Measurements from ENCODE around the gene C5orf46. TPM values are rescaled to one million over a fixed set of nuclear protein-coding genes. Genes with fewer than 3 reads are reported as not detected.

Gene C5orf46
- total RNA-seq, 1 experiment from 2014 or later, result not detected

DNA sequence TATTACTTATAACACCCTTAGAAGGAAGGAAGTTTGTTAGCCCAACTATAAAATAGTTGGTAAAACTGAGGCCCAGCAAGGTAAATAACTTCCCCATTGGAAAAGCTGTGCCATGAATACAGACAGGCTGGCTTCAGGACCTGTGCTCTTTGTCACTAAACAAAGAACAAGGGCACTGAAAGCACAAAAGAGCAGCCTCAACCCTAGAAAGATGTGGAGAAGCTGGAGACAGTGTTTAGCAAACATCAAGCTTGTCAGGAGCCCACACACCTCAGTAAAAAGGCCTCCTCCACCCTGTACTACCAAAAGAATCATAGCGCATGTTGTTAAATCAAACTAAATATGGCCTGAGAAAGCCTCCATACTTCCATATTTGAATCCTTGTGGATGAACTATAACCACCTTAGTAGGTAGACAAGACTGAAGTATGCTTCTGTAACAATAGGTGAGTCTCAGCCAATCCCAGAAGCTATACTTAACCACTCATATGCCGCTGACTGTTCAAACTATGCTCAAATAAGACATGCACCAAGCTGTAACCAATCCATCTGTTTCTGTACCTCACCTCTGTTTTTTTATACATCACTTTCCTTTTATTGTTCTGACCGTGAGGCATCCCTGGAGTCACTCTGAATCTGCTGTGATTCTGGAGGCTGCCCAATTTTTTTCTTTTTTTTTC is 46.2 kb downstream of the C5orf46 start (continued):
- TF ChIP-seq, protein P1, sequence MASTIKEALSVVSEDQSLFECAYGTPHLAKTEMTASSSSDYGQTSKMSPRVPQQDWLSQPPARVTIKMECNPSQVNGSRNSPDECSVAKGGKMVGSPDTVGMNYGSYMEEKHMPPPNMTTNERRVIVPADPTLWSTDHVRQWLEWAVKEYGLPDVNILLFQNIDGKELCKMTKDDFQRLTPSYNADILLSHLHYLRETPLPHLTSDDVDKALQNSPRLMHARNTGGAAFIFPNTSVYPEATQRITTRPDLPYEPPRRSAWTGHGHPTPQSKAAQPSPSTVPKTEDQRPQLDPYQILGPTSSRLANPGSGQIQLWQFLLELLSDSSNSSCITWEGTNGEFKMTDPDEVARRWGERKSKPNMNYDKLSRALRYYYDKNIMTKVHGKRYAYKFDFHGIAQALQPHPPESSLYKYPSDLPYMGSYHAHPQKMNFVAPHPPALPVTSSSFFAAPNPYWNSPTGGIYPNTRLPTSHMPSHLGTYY (CRISPR knock-in tag; IDR thresholded peaks at IDR 0.05), result peak; percentile 69; the same call in 1 of the 2 replicates
- TF ChIP-seq TEAD1 (CRISPR knock-in tag; IDR thresholded peaks at IDR 0.05), result 0 out of 2 replicates have a peak, but pooled peaks have one; percentile 27
- TF ChIP-seq, protein P2, sequence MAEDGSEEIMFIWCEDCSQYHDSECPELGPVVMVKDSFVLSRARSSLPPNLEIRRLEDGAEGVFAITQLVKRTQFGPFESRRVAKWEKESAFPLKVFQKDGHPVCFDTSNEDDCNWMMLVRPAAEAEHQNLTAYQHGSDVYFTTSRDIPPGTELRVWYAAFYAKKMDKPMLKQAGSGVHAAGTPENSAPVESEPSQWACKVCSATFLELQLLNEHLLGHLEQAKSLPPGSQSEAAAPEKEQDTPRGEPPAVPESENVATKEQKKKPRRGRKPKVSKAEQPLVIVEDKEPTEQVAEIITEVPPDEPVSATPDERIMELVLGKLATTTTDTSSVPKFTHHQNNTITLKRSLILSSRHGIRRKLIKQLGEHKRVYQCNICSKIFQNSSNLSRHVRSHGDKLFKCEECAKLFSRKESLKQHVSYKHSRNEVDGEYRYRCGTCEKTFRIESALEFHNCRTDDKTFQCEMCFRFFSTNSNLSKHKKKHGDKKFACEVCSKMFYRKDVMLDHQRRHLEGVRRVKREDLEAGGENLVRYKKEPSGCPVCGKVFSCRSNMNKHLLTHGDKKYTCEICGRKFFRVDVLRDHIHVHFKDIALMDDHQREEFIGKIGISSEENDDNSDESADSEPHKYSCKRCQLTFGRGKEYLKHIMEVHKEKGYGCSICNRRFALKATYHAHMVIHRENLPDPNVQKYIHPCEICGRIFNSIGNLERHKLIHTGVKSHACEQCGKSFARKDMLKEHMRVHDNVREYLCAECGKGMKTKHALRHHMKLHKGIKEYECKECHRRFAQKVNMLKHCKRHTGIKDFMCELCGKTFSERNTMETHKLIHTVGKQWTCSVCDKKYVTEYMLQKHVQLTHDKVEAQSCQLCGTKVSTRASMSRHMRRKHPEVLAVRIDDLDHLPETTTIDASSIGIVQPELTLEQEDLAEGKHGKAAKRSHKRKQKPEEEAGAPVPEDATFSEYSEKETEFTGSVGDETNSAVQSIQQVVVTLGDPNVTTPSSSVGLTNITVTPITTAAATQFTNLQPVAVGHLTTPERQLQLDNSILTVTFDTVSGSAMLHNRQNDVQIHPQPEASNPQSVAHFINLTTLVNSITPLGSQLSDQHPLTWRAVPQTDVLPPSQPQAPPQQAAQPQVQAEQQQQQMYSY (CRISPR knock-in tag; IDR thresholded peaks at IDR 0.05), result no peak

DNA sequence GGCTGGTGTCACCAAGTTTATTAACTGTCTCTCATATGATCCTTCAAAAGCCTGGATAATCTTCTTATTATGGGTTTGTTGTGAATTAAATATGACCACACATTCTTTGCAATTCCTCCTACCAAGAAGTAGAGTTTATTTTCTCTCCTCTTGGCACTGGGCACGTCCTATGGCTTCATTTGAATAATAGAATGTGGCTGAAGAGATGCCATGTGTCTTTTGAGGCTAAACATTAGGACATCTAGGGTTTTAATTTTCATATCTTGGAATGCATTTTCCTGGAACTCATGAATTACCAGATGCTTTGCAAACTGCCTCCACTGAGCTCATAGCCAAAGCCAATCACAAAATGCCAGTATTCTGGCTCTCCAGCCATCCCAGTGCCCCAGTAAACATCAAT is 47.8 kb downstream of the C5orf46 start:
- CTCF ChIA-PET, result interaction anchor here (1.0 to 3.2 kb wide), 9 partner anchors 9 to 82 kb away, joined by 3 to 26 read pairs (median 4); no protein-coding TSS in a partner anchor
- Mint-ChIP-seq H3K27ac (peak overlapping the region; percentile 85), H3K27me3 (ENCODE audit: low read depth) (no peaks in the 10 kb centered on the region), H3K4me1 (peaks cover 91% of the 10 kb centered on the region), H3K4me3 (no peak overlapping the region), H3K36me3 (peaks cover 2% of the 10 kb centered on the region; the same call in 1 of the 2 replicates), H3K9me3 (no peaks in the 10 kb centered on the region)
- no peak for ATAC-seq
- no peak for DNase-seq (ENCODE audit: low spot score)
- TF ChIP-seq, protein P3, sequence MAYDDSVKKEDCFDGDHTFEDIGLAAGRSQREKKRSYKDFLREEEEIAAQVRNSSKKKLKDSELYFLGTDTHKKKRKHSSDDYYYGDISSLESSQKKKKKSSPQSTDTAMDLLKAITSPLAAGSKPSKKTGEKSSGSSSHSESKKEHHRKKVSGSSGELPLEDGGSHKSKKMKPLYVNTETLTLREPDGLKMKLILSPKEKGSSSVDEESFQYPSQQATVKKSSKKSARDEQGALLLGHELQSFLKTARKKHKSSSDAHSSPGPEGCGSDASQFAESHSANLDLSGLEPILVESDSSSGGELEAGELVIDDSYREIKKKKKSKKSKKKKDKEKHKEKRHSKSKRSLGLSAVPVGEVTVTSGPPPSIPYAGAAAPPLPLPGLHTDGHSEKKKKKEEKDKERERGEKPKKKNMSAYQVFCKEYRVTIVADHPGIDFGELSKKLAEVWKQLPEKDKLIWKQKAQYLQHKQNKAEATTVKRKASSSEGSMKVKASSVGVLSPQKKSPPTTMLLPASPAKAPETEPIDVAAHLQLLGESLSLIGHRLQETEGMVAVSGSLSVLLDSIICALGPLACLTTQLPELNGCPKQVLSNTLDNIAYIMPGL (CRISPR knock-in tag; IDR thresholded peaks at IDR 0.05), result no peak
- no peak for TF ChIP-seq TP53 (CRISPR knock-in tag; IDR thresholded peaks at IDR 0.05)
- no peak for TF ChIP-seq SP1 (CRISPR knock-in tag; conservative IDR thresholded peaks at IDR 0.05)
- TF ChIP-seq NR1H2 (CRISPR knock-in tag; IDR thresholded peaks at IDR 0.05), result no peak
- no peak for TF ChIP-seq ZNF232 (CRISPR knock-in tag; IDR thresholded peaks at IDR 0.05)
- TF ChIP-seq ZNF671 (CRISPR knock-in tag; IDR thresholded peaks at IDR 0.05), result 0 out of 2 replicates have a peak, but pooled peaks have one; percentile 31
- no peak for TF ChIP-seq FOXJ3 (CRISPR knock-in tag; IDR thresholded peaks at IDR 0.05; ENCODE audit: borderline replicate concordance)
- no peak for TF ChIP-seq TEAD1 (CRISPR knock-in tag; IDR thresholded peaks at IDR 0.05)
- POLR2A ChIA-PET, result interaction anchor here (0.6 to 1.1 kb wide), 2 partner anchors 10 to 65 kb away, joined by 3 to 5 read pairs; no protein-coding TSS in a partner anchor

DNA sequence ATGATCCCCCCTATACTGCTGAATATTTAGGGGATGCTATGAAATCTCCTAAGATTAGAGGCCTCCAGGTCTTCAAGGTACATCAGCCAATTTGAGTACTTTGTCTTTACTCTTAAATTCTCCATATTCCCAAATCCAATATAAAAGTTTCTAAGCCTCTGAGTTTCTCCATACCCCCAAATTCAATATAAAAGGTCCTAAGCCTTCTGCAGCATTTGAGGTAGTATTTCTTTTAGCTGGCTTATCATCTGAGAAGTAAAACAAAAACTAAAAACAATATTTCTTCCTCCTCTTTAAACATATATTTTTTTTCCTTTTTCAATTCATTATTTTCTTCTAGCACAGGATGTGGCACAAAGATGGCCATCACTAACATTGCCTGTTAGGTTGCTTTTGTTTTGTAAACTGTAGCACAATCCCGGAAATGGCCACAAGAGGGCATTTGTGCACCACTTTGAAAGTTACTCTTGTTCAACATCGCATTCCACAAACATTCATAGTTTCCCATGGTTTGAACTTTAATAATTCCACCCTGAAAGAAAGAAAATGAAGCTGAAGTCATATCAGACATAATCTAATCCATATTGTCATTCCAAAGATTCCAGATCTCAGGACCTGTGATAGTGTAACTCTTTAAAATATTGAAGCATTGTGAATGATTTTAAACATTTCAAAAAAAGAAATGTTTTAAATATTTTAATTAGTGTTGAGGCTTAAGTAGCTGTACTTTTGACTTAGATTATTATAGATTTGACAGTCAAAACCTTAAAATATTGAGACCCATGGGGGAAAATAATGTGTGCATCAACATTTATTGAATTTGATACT is 48.8 kb downstream of the C5orf46 start:
- peak overlapping the region; percentile 7; the same call in 1 of the 2 replicates for H3K27ac Mint-ChIP-seq
- H3K27me3 Mint-ChIP-seq (ENCODE audit: low read depth), result no peaks in the 10 kb centered on the region
- ChIA-PET POLR2A (interaction anchor here (0.6 to 1.1 kb wide), 2 partner anchors 12 to 66 kb away, joined by 3 to 5 read pairs; no protein-coding TSS in a partner anchor), CTCF (interaction anchor here (0.9 to 3.2 kb wide), 9 partner anchors 8 to 83 kb away, joined by 3 to 26 read pairs (median 4); no protein-coding TSS in a partner anchor)
- H3K4me1 Mint-ChIP-seq, result peaks cover 83% of the 10 kb centered on the region
- DNase-seq (ENCODE audit: low spot score) (peak; percentile 77), ATAC-seq (no peak)
- no peak overlapping the region for H3K4me3 Mint-ChIP-seq
- H3K9me3 Mint-ChIP-seq, result no peaks in the 10 kb centered on the region
- H3K36me3 Mint-ChIP-seq, result no peaks in the 10 kb centered on the region
- TF ChIP-seq MYBL2 (CRISPR knock-in tag; IDR thresholded peaks at IDR 0.05) (no peak), GABPB1 (CRISPR knock-in tag; IDR thresholded peaks at IDR 0.05) (no peak), NFATC4 (CRISPR knock-in tag; IDR thresholded peaks at IDR 0.05) (no peak), ELF4 (CRISPR knock-in tag; IDR thresholded peaks at IDR 0.05; ENCODE audit: low read depth) (no peak), ZNF416 (CRISPR knock-in tag; IDR thresholded peaks at IDR 0.05) (0 out of 2 replicates have a peak, but pooled peaks have one; percentile 34), SOX15 (CRISPR knock-in tag; IDR thresholded peaks at IDR 0.05) (no peak), TCF7 (CRISPR knock-in tag; IDR thresholded peaks at IDR 0.05; ENCODE audit: low read depth) (no peak)
- TF ChIP-seq, protein P4, sequence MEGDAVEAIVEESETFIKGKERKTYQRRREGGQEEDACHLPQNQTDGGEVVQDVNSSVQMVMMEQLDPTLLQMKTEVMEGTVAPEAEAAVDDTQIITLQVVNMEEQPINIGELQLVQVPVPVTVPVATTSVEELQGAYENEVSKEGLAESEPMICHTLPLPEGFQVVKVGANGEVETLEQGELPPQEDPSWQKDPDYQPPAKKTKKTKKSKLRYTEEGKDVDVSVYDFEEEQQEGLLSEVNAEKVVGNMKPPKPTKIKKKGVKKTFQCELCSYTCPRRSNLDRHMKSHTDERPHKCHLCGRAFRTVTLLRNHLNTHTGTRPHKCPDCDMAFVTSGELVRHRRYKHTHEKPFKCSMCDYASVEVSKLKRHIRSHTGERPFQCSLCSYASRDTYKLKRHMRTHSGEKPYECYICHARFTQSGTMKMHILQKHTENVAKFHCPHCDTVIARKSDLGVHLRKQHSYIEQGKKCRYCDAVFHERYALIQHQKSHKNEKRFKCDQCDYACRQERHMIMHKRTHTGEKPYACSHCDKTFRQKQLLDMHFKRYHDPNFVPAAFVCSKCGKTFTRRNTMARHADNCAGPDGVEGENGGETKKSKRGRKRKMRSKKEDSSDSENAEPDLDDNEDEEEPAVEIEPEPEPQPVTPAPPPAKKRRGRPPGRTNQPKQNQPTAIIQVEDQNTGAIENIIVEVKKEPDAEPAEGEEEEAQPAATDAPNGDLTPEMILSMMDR (IDR thresholded peaks at IDR 0.05), result peak; percentile 84
- TF ChIP-seq, protein P5, sequence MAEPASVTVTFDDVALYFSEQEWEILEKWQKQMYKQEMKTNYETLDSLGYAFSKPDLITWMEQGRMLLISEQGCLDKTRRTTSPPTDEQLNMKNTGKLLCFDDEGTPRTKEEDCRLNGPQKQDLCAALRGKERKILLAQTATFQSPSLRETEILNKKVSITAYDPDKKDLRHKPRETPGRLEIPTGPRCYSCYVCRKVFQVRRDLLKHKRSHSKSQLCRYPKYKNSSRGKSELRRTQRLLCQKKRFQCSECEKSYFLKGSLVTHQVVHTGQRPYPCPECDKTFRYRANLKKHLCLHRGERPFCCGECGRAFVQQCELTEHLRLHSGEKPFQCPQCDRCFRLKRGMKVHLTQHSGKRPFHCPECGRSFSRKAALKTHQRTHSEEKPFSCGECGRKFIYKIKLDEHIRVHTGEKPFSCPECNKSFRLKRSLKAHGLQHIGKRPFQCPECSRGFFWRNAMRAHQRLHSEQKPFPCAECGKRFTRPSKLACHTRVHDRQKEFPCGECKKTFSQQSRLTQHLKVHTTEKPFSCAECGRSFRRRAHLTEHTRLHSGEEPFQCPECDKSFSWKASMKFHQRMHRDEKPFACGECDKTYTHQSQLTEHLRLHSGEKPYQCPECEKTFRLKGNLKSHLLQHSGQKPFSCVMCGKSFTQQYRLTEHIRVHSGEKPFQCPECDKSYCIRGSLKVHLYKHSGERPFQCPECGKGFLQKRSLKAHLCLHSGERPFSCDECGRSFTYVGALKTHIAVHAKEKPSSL (CRISPR knock-in tag; conservative IDR thresholded peaks at IDR 0.05), result 0 out of 2 replicates have a peak, but pooled peaks have one; percentile 66

Data from WTC11 (cell line).